ENCODE measurements around the gene RAB3C. TPM values are rescaled to one million over a fixed set of nuclear protein-coding genes. Genes with fewer than 3 reads are reported as not detected.
"Not testable (repeated sequence)": the region's sequence is repeated elsewhere in the genome, so short reads cannot be mapped to it uniquely, and the experiment has no call there.

The RAB3C gene
- total and polyA plus RNA-seq, 9 donors, result 0.07 to 0.69 (median 0.21) TPM

DNA sequence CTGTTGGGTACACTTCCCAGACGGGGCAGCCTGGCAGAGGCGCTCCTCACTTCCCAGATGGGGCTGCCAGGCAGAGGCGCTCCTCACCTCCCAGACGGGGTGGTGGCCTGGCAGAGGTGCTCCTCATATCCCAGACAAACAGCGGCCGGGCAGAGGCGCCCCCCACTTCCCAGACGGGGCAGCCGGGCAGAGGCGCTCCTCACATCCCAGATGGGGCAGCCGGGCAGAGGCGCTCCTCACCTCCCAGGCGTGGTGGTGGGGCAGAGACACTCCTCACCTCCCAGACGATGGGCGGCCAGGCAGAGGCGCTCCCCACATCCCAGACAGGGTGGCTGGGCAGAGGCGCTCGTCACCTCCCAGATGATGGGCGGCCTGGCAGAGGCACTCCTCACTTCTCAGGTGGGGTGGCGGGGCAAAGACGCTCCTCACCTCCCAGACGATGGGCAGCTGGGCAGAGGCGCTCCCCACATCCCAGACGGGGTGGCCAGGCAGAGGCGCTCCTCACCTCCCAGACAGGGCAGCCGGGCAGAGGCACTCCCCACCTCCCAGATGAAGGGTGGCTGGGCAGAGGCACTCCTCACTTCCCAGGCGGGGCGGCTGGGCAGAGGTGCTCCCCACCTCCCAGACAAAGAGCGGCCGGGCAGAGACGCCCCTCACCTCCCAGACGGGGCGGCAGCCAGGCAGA, 19.7 kb upstream of the RAB3C start:
- not testable (repeated sequence) for DNase-seq; H3K4me3 ChIP-seq (ENCODE audit: low read length); H3K4me1 ChIP-seq (ENCODE audit: control insufficient read depth, insufficient read depth, low read length); H3K9me3 ChIP-seq (replicated peaks; ENCODE audit: control insufficient read depth, low read depth, low read length); H3K27ac ChIP-seq (ENCODE audit: low read length); H3K27me3 ChIP-seq (ENCODE audit: control insufficient read depth, insufficient read depth, low read length); H3K36me3 ChIP-seq (ENCODE audit: control insufficient read depth, insufficient read depth, low read length)
- WGBS (ENCODE audit: insufficient coverage), result 95% methylated on average over 25 of the region's 33 CpGs

DNA sequence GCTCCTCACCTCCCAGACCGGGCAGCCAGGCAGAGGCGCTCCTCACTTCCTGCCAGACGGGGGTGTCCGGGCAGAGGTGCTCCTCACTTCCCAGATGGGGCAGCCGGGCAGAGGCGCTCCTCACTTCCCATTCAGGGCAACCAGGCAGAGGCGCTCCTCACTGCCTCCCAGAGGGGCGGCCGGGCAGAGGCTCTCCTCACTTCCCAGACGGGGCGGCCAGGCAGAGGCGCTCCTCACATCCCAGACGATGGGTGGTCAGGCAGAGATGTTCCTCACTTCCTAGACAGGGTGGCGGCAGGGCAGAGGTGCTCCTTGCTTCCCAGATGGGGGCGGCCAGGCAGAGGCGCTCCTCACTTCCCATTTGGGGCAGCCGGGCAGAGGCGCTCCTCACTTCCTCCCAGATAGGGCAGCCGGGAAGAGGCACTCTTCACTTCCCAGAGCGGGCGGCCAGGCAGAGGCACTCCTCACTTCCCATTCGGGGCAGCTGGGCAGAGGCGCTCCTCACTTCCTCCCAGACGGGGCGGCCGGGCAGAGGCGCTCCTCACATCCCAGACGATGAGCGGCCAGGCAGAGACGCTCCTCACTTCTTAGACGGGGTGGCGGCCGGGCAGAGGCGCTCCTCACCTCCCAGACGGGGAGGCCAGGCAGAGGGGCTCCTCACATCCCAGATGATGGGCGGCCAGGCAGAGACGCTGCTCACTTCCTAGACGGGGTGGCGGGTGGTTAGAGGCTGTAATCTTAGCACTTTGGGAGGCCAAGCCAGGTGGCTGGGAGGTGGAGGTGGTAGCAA, 18.6 kb upstream of the RAB3C start:
- not testable (repeated sequence) for H3K27ac ChIP-seq (ENCODE audit: low read length); H3K27me3 ChIP-seq (ENCODE audit: control insufficient read depth, insufficient read depth, low read length); H3K4me3 ChIP-seq (ENCODE audit: low read length); H3K9me3 ChIP-seq (replicated peaks; ENCODE audit: control insufficient read depth, low read depth, low read length); DNase-seq; H3K4me1 ChIP-seq (ENCODE audit: control insufficient read depth, insufficient read depth, low read length); H3K36me3 ChIP-seq (ENCODE audit: control insufficient read depth, insufficient read depth, low read length)
- 95% methylated on average over 35 of the region's 39 CpGs for WGBS (ENCODE audit: insufficient coverage)

DNA sequence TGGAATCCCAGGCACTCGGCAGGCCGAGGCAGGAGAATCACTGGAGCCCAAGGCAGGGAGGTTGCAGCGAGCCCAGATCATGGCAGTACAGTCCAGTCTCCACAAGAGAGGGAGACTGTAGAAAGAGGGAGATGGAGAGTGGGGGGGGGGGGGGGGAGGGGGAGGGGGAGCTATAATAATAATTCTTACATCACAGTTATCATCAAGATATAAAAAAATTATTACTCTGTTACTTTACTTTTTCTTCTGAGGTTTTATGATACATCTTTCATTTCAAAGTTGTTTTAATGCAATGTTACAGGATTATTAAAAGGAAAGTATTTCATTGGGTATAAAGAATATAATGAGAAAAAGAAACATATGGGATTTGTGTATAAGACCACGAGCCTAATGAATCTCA, 17.8 kb upstream of the RAB3C start:
- Histone ChIP-seq H3K27ac (ENCODE audit: low read length) (no peak overlapping the region), H3K9me3 (replicated peaks; ENCODE audit: control insufficient read depth, low read depth, low read length) (peaks cover 5% of the 10 kb centered on the region), H3K27me3 (ENCODE audit: control insufficient read depth, insufficient read depth, low read length) (no peaks in the 10 kb centered on the region), H3K4me1 (ENCODE audit: control insufficient read depth, insufficient read depth, low read length) (no peaks in the 10 kb centered on the region), H3K36me3 (ENCODE audit: control insufficient read depth, insufficient read depth, low read length) (no peaks in the 10 kb centered on the region), H3K4me3 (ENCODE audit: low read length) (no peak overlapping the region)
- no CpG with 5 or more reads among the region's 4 CpGs for WGBS (ENCODE audit: insufficient coverage)
- DNase-seq, result no peak

DNA sequence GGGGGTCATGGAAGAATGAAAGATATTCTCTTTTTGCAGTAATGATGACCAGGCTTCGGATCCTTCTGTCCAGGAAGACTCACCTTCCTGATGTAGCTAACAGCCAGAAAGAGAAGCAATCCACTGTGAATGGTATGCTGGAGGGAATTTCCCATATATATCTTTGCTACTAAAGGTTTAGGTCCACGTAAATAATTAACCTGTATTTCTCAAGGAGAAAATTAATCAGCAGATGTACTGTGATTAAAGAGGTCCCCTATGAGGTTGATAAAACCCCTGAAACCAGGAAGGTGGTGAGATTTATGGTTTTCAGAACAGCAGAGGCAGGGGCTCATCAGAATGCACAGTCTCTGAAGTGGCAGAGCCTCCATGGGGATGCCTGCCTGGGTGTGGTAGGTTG, 11.4 kb upstream of the RAB3C start:
- Histone ChIP-seq H3K27ac (ENCODE audit: low read length) (no peak overlapping the region), H3K4me3 (ENCODE audit: low read length) (no peak overlapping the region), H3K36me3 (ENCODE audit: control insufficient read depth, insufficient read depth, low read length) (no peaks in the 10 kb centered on the region), H3K27me3 (ENCODE audit: control insufficient read depth, insufficient read depth, low read length) (no peaks in the 10 kb centered on the region), H3K9me3 (replicated peaks; ENCODE audit: control insufficient read depth, low read depth, low read length) (no peaks in the 10 kb centered on the region), H3K4me1 (ENCODE audit: control insufficient read depth, insufficient read depth, low read length) (no peaks in the 10 kb centered on the region)
- DNase-seq, result no peak
- no CpG with 5 or more reads among the region's 2 CpGs for WGBS (ENCODE audit: insufficient coverage)

DNA sequence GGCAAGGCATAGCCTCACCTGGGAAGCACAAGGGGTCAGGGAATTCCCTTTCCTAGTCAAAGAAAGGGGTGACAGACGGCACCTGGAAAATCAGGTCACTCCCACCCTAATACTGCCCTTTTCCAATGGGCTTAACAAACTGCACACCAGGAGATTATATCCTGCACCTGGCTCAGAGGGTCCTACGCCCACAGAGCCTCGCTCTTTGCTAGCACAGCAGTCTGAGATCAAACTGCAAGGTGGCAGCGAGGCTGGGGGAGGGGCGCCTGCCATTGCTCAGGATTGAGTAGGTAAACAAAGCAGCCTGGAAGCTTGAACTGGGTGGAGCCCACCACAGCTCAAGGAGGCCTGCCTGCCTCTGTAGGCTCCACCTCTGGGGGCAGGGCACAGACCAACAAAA, 9.9 kb upstream of the RAB3C start:
- not testable (repeated sequence) for H3K36me3 ChIP-seq (ENCODE audit: control insufficient read depth, insufficient read depth, low read length); H3K4me3 ChIP-seq (ENCODE audit: low read length); H3K4me1 ChIP-seq (ENCODE audit: control insufficient read depth, insufficient read depth, low read length); H3K9me3 ChIP-seq (replicated peaks; ENCODE audit: control insufficient read depth, low read depth, low read length); DNase-seq; H3K27ac ChIP-seq (ENCODE audit: low read length); H3K27me3 ChIP-seq (ENCODE audit: control insufficient read depth, insufficient read depth, low read length)
- 96% methylated on average over 4 of the region's 5 CpGs for WGBS (ENCODE audit: insufficient coverage)

DNA sequence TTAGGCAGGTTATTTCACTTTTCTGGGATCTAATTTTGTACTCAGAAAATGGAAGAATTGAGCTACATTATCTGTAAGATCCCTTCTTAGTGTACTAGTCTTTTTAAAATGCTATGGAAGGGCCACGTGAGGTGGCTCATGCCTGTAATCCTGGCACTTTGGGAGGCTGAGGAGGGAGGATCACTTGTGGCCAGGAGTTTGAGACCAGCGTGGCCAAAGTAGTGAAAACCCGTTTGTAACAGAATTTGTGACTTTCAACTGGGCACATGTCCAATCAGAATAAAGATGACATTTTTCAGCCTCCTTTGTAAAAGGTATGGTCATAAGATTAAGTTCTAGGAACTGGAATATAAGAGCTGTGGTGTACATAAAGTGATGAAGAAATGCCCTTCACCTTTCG, 3.1 kb upstream of the RAB3C start:
- H3K9me3 ChIP-seq (replicated peaks; ENCODE audit: control insufficient read depth, low read depth, low read length), result no peaks in the 10 kb centered on the region
- H3K4me1 ChIP-seq (ENCODE audit: control insufficient read depth, insufficient read depth, low read length), result peaks cover 12% of the 10 kb centered on the region
- WGBS (ENCODE audit: insufficient coverage), result 64% methylated on average over 4 of the region's 4 CpGs
- no peak overlapping the region for H3K4me3 ChIP-seq (ENCODE audit: low read length)
- H3K27ac ChIP-seq (ENCODE audit: low read length), result no peak overlapping the region
- no peaks in the 10 kb centered on the region for H3K36me3 ChIP-seq (ENCODE audit: control insufficient read depth, insufficient read depth, low read length)
- peaks cover 18% of the 10 kb centered on the region for H3K27me3 ChIP-seq (ENCODE audit: control insufficient read depth, insufficient read depth, low read length)
- no peak for DNase-seq

DNA sequence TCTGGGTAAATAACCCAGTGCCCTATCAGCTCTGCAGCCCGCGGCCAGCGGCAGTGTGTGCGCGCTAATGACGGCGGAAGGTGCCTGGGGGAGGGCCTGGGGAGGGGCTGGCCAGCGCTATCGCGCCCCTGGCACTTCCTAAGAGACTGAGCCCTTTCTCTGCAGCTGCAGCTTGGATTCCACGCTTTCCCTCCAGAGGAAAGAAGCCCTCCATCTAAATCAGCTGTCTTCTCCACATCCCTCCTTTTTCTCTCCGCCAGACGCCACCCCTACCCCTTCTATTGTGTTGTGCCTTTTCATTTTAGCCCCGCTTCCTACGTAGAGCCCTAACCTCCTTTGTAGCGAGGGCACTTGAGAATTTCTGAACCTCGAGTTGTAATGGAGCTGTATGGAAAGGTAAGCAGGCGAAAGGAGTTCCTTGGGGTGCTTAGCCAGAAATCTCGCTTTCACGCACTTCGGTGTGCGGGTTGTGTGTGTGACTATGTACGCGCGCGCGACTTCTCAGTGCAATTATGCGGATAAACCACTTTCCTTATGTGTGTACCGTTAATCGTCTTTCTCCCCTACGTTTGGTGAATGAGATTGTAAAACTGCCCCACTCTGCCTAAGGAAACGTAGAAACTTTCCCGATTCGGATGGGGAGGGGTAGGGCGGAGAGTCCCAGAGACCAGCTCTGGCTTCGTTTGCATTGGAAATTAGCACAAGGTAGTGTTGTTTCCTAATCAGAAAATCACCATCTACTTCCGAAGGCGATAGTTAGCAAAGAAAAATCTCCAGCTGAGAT, 664 bp upstream of the RAB3C start:
- H3K4me1 ChIP-seq (ENCODE audit: control insufficient read depth, insufficient read depth, low read length), result peaks cover 12% of the 10 kb centered on the region

DNA sequence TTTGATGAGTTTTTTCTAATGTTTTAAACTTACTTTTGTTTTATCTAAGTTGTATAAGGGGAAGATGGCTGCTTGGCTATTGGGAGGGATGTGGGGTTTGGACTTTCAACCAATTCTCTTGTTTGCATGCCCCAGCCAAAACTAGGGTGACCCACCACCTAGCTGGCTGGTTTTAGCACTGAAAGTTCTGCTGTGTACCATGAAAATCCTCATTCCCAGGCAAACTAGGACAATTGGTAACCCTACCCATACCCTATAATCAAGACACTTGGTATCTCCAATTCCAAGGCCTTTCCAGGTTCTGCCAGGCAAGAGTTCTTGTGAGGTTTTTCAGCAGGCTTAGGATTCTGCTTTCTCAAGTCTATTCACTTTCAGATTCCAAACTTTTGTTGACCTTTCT, 13.1 kb downstream of the RAB3C start:
- H3K9me3 ChIP-seq (replicated peaks; ENCODE audit: control insufficient read depth, low read depth, low read length), result no peaks in the 10 kb centered on the region
- H3K36me3 ChIP-seq (ENCODE audit: control insufficient read depth, insufficient read depth, low read length), result no peaks in the 10 kb centered on the region

More for the DNA sequence above, 664 bp upstream of the RAB3C start:
- no peak overlapping the region for H3K27ac ChIP-seq (ENCODE audit: low read length)
- no peaks in the 10 kb centered on the region for H3K9me3 ChIP-seq (replicated peaks; ENCODE audit: control insufficient read depth, low read depth, low read length)
- no peaks in the 10 kb centered on the region for H3K36me3 ChIP-seq (ENCODE audit: control insufficient read depth, insufficient read depth, low read length)
- H3K27me3 ChIP-seq (ENCODE audit: control insufficient read depth, insufficient read depth, low read length), result peaks cover 18% of the 10 kb centered on the region
- peak overlapping the region; percentile 41 for H3K4me3 ChIP-seq (ENCODE audit: low read length)
- DNase-seq, result no peak
- 0% methylated on average over 20 of the region's 38 CpGs for WGBS (ENCODE audit: insufficient coverage)

DNA sequence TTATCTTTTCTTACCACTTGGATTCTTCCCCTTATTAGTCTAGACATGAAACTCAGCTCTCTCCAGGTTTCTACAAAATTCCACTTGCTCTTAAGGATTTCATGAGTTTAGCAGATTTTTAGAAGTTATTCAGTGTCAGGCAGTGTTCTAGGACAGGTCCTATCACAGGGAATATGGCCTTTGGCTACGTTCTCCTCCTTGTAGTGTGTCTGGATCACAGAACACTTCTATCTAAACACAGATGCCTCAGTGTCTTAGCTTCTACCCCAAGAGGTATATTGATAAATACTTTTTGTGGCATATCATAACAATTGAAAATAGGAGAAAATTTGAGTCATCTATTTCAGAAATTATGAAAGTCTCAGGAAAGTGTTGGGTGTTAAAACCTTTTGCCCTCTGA, 15.6 kb downstream of the RAB3C start:
- Histone ChIP-seq H3K27ac (ENCODE audit: low read length) (no peak overlapping the region), H3K27me3 (ENCODE audit: control insufficient read depth, insufficient read depth, low read length) (no peaks in the 10 kb centered on the region), H3K36me3 (ENCODE audit: control insufficient read depth, insufficient read depth, low read length) (no peaks in the 10 kb centered on the region), H3K4me1 (ENCODE audit: control insufficient read depth, insufficient read depth, low read length) (no peaks in the 10 kb centered on the region), H3K9me3 (replicated peaks; ENCODE audit: control insufficient read depth, low read depth, low read length) (no peaks in the 10 kb centered on the region), H3K4me3 (ENCODE audit: low read length) (no peak overlapping the region)
- WGBS (ENCODE audit: insufficient coverage), result no CpG with 5 or more reads among the region's 1 CpG
- no peak for DNase-seq

More for the DNA sequence above, 13.1 kb downstream of the RAB3C start:
- H3K27ac ChIP-seq (ENCODE audit: low read length), result no peak overlapping the region
- no peaks in the 10 kb centered on the region for H3K4me1 ChIP-seq (ENCODE audit: control insufficient read depth, insufficient read depth, low read length)
- DNase-seq, result no peak
- no peaks in the 10 kb centered on the region for H3K27me3 ChIP-seq (ENCODE audit: control insufficient read depth, insufficient read depth, low read length)
- no peak overlapping the region for H3K4me3 ChIP-seq (ENCODE audit: low read length)

DNA sequence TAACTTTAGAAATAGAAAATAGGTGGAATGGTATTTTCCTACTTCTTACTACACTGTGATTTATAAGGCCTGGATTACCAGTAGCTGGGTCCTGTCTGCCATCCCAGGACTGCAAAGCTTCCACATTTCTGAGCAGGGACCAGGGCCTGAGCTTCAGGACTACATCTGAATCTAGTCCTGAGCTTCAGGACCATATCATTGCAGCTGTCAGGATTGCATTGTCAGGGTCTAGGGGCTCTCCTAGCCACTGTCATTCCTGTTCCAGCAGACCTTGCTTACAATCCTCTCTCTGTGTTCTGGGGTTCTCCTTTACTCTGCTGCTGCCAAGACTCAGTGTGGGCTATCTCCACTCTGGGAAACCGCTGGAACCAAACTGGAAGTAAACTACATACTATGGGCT, 16.3 kb downstream of the RAB3C start:
- WGBS (ENCODE audit: insufficient coverage), result no CpG with 5 or more reads among the region's 1 CpG
- no peak overlapping the region for H3K27ac ChIP-seq (ENCODE audit: low read length)
- no peak for DNase-seq

More for the DNA sequence above, 16.3 kb downstream of the RAB3C start:
- H3K4me1 ChIP-seq (ENCODE audit: control insufficient read depth, insufficient read depth, low read length), result no peaks in the 10 kb centered on the region
- no peaks in the 10 kb centered on the region for H3K27me3 ChIP-seq (ENCODE audit: control insufficient read depth, insufficient read depth, low read length)
- H3K4me3 ChIP-seq (ENCODE audit: low read length), result no peak overlapping the region
- no peaks in the 10 kb centered on the region for H3K36me3 ChIP-seq (ENCODE audit: control insufficient read depth, insufficient read depth, low read length)
- H3K9me3 ChIP-seq (replicated peaks; ENCODE audit: control insufficient read depth, low read depth, low read length), result no peaks in the 10 kb centered on the region

Measured in muscle of leg (tissue), 11 donors.